ENCODE data around the gene ELOF1. TPM values are rescaled to one million over a fixed set of nuclear protein-coding genes. Genes with fewer than 3 reads are reported as not detected.

The ELOF1 gene
- total and polyA plus RNA-seq, 2 of the 13 experiments (the other 11 are each of a cell fraction or from before 2014, with no cell fraction given), result 14.5 to 43.2 TPM

GRCh38 chr19:11558881-11559828 lies at the start of gene ELOF1 (continued):
- TF ChIP-seq ARID5B (CRISPR knock-in tag; IDR thresholded peaks at IDR 0.05), result no peak; the same call in 1 of the 2 replicates
- no peak for TF ChIP-seq MAFK (conservative IDR thresholded peaks at IDR 0.05 in 1 of 2, IDR thresholded peaks at IDR 0.05 in 1 of 2; ENCODE audit: low read length in 2 of 2)
- no peak for TF ChIP-seq SCMH1 (CRISPR knock-in tag; IDR thresholded peaks at IDR 0.05; ENCODE audit: borderline replicate concordance)
- TF ChIP-seq ZZZ3 (CRISPR knock-in tag; IDR thresholded peaks at IDR 0.05; ENCODE audit: borderline replicate concordance), result no peak; the same call in 1 of the 2 replicates
- no peak for TF ChIP-seq ZNF503 (CRISPR knock-in tag; IDR thresholded peaks at IDR 0.05)
- TF ChIP-seq ZNF780A (CRISPR knock-in tag; IDR thresholded peaks at IDR 0.05), result no peak
- no peak for TF ChIP-seq SP140L (CRISPR knock-in tag; IDR thresholded peaks at IDR 0.05; ENCODE audit: borderline replicate concordance)
- peak; percentile 37; the same call in 1 of the 2 replicates for TF ChIP-seq ETV5 (CRISPR knock-in tag; IDR thresholded peaks at IDR 0.05; ENCODE audit: borderline replicate concordance)
- TF ChIP-seq RXRA (CRISPR knock-in tag; IDR thresholded peaks at IDR 0.05), result no peak
- TF ChIP-seq MATR3 (CRISPR knock-in tag; IDR thresholded peaks at IDR 0.05), result no peak
- no peak for TF ChIP-seq PREB (CRISPR knock-in tag; IDR thresholded peaks at IDR 0.05)
- TF ChIP-seq ZNF709 (CRISPR knock-in tag; IDR thresholded peaks at IDR 0.05), result no peak
- no peak for TF ChIP-seq ZNF337 (CRISPR knock-in tag; IDR thresholded peaks at IDR 0.05; ENCODE audit: borderline replicate concordance, low read depth)
- TF ChIP-seq ZNF792 (CRISPR knock-in tag; IDR thresholded peaks at IDR 0.05), result peak; percentile 62; the same call in 1 of the 2 replicates
- no peak for TF ChIP-seq ZNF230 (CRISPR knock-in tag; IDR thresholded peaks at IDR 0.05)
- no peak for TF ChIP-seq CERS6 (CRISPR knock-in tag; IDR thresholded peaks at IDR 0.05)
- no peak for TF ChIP-seq KLF15 (CRISPR knock-in tag; IDR thresholded peaks at IDR 0.05; ENCODE audit: borderline replicate concordance)
- no peak for TF ChIP-seq ZNF691 (CRISPR knock-in tag; IDR thresholded peaks at IDR 0.05; ENCODE audit: borderline replicate concordance, low read depth)
- no peak for TF ChIP-seq ZNF557 (CRISPR knock-in tag; IDR thresholded peaks at IDR 0.05)
